Eye (tissue), 1 donor: ENCODE data around the gene ARHGAP6.

ENCODE experiments used
- DNase-seq: peaks from one replicate; pipeline ENCODE4 v3.0.0-alpha.2; 2015

ARHGAP6 gene

GRCh38 chrX:11422525-11422857 is 243.2 kb downstream of the ARHGAP6 start:
- DNase-seq: no peak

- no peak for DNase-seq
These were observed 243.8 kb downstream of the ARHGAP6 start for GRCh38 chrX:11421805-11422524.

- no peak for DNase-seq
These were observed 244.9 kb downstream of the ARHGAP6 start for GRCh38 chrX:11420851-11421250.

- DNase-seq: no peak
These were observed 246.6 kb downstream of the ARHGAP6 start for GRCh38 chrX:11419102-11419501.

GRCh38 chrX:11416600-11416999 is 249.1 kb downstream of the ARHGAP6 start:
- no peak for DNase-seq

- no peak for DNase-seq
These were observed 251.6 kb downstream of the ARHGAP6 start for GRCh38 chrX:11414091-11414490.

- no peak for DNase-seq
These were observed 252.8 kb downstream of the ARHGAP6 start for GRCh38 chrX:11412715-11413623.

- no peak for DNase-seq
These were observed 255.8 kb downstream of the ARHGAP6 start for GRCh38 chrX:11409957-11410356.

- DNase-seq: no peak
These were observed 256.9 kb downstream of the ARHGAP6 start for GRCh38 chrX:11408783-11409182.

GRCh38 chrX:11408109-11408405 is 257.7 kb downstream of the ARHGAP6 start:
- DNase-seq: no peak

- no peak for DNase-seq
These were observed 258.2 kb downstream of the ARHGAP6 start for GRCh38 chrX:11407331-11408108.

- DNase-seq: no peak
These were observed 259.5 kb downstream of the ARHGAP6 start for GRCh38 chrX:11406109-11406765.

GRCh38 chrX:11403631-11404030 is 262.1 kb downstream of the ARHGAP6 start:
- no peak for DNase-seq

GRCh38 chrX:11401966-11402365 is 263.8 kb downstream of the ARHGAP6 start:
- DNase-seq: no peak

GRCh38 chrX:11399489-11400094 is 266.1 kb downstream of the ARHGAP6 start:
- DNase-seq: no peak

- DNase-seq: no peak
These were observed 266.9 kb downstream of the ARHGAP6 start for GRCh38 chrX:11398785-11399184.

- no peak for DNase-seq
These were observed 267.6 kb downstream of the ARHGAP6 start for GRCh38 chrX:11398139-11398538.

GRCh38 chrX:11397680-11398079 is 268.0 kb downstream of the ARHGAP6 start:
- no peak for DNase-seq

- DNase-seq: no peak
These were observed 269.9 kb downstream of the ARHGAP6 start for GRCh38 chrX:11395859-11396258.

GRCh38 chrX:11393949-11394654 is 271.6 kb downstream of the ARHGAP6 start:
- DNase-seq: no peak

GRCh38 chrX:11386812-11387211 is 278.9 kb downstream of the ARHGAP6 start:
- DNase-seq: no peak

GRCh38 chrX:11386001-11386523 is 279.7 kb downstream of the ARHGAP6 start:
- DNase-seq: peak; percentile 1
